ENCODE measurements around the gene SGK1. TPM values are rescaled to one million over a fixed set of nuclear protein-coding genes. Genes with fewer than 3 reads are reported as not detected.
"Not testable (repeated sequence)": the region's sequence is repeated elsewhere in the genome, so short reads cannot be mapped to it uniquely, and the experiment has no call there.

The SGK1 gene
- total and polyA plus RNA-seq, 4 donors, result 68.9 to 299 (median 148) TPM

- no peak overlapping the region for H3K4me3 ChIP-seq
- ATAC-seq (ENCODE audit: insufficient read depth, low FRiP score) (peak; percentile 79), DNase-seq (no peak)
- peaks cover 0 to 2% (median 0%) of the 10 kb centered on the region in 4 donors for H3K9me3 ChIP-seq (ENCODE audit: control insufficient read depth in 4 of 4, insufficient read depth in 3 of 4, low read length in 3 of 4)
- 63 to 76% methylated on average over 7 of the region's 7 CpGs for WGBS, 2 donors
- peaks cover 0 to 5% (median 0%) of the 10 kb centered on the region in 5 donors for H3K4me1 ChIP-seq (ENCODE audit: control insufficient read depth in 5 of 5, insufficient read depth in 5 of 5, low read length in 5 of 5)
- no peaks in the 10 kb centered on the region for H3K36me3 ChIP-seq (ENCODE audit: control insufficient read depth in 4 of 4, insufficient read depth in 4 of 4, low read length in 4 of 4)
- no peak overlapping the region for H3K9ac ChIP-seq (ENCODE audit: insufficient read depth in 1 of 2, low read length in 2 of 2)
- H3K27ac ChIP-seq (ENCODE audit: low read depth in 1 of 2, low read length in 1 of 2), result peak overlapping the region in 1 of 2 donors; percentile 44
- H3K27me3 ChIP-seq (ENCODE audit: control insufficient read depth in 3 of 3, insufficient read depth in 3 of 3, low read length in 2 of 3), result no peaks in the 10 kb centered on the region
- TF ChIP-seq, protein P1, sequence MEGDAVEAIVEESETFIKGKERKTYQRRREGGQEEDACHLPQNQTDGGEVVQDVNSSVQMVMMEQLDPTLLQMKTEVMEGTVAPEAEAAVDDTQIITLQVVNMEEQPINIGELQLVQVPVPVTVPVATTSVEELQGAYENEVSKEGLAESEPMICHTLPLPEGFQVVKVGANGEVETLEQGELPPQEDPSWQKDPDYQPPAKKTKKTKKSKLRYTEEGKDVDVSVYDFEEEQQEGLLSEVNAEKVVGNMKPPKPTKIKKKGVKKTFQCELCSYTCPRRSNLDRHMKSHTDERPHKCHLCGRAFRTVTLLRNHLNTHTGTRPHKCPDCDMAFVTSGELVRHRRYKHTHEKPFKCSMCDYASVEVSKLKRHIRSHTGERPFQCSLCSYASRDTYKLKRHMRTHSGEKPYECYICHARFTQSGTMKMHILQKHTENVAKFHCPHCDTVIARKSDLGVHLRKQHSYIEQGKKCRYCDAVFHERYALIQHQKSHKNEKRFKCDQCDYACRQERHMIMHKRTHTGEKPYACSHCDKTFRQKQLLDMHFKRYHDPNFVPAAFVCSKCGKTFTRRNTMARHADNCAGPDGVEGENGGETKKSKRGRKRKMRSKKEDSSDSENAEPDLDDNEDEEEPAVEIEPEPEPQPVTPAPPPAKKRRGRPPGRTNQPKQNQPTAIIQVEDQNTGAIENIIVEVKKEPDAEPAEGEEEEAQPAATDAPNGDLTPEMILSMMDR (IDR thresholded peaks at IDR 0.05; ENCODE audit: control extremely low read depth, extremely low read depth), result no peak
Observed at GRCh38 chr6:134235937-134236751, 81.8 kb downstream of the SGK1 start.

DNA sequence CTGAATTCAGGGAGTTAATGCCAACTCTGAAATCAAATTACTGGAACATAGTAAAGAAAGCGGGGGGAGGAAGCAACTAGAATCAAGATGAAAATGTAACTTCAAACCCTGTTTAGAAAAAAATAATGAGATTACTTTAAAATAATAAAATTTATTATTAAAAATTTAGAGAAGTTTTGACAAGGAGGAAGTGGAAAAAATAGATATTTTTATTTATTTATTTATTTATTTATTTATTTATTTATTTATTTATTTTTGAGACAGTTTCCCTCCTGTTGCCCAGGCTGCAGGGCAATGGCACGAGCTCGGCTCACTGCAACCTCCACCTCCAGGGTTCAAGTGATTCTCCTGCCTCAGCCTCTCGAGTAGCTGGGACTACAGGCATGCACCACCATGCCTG lies 82.6 kb downstream of the SGK1 start:
- H3K4me1 ChIP-seq (ENCODE audit: control insufficient read depth in 5 of 5, insufficient read depth in 5 of 5, low read length in 5 of 5); H3K9me3 ChIP-seq (ENCODE audit: control insufficient read depth in 4 of 4, insufficient read depth in 3 of 4, low read length in 3 of 4); H3K27me3 ChIP-seq (ENCODE audit: control insufficient read depth in 3 of 3, insufficient read depth in 3 of 3, low read length in 2 of 3); H3K36me3 ChIP-seq (ENCODE audit: control insufficient read depth in 4 of 4, insufficient read depth in 4 of 4, low read length in 4 of 4); H3K4me3 ChIP-seq; H3K27ac ChIP-seq (ENCODE audit: low read depth in 1 of 2, low read length in 1 of 2); H3K9ac ChIP-seq (ENCODE audit: insufficient read depth in 1 of 2, low read length in 2 of 2); DNase-seq; ATAC-seq (ENCODE audit: insufficient read depth, low FRiP score): not testable (repeated sequence)
- 92 to 95% methylated on average over 4 of the region's 4 CpGs for WGBS, 2 donors

DNA sequence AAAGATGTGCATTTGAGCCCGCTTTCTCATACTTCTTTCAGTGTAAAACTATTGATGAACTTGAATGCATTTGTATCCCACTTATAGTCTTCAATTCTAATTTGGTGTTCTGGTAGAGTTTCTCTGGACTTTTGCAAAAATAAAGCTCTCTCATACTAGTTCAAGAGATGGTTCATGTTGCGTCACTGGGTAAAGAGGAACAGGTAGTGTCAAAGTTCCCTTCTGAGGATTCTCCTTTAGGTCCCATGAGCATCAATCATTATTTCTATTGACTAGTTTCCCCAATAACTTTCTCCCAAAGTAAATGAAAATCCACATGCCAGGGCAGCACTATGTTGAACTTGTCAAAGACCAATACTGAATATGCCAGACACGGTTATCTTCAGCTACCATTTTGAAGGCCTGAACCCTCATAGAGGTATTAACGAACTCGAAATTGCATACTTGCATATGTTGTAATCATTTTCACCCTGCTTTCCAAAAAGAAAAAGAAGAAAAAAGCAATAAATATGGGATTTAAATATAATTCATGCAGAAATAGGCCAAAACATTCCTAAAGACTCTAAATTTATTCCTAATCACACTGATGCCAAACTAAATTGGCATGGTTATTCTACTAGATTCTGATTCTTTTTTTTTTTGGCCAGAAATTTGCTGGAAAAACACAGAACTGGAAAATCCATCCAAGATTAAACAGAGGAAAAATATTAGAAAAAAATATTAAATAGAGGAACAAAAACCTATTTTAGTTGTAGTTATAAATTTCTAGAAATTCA lies 84.5 kb downstream of the SGK1 start:
- TF ChIP-seq, protein P1 (IDR thresholded peaks at IDR 0.05; ENCODE audit: control extremely low read depth, extremely low read depth), result no peak
- H3K36me3 ChIP-seq (ENCODE audit: control insufficient read depth in 4 of 4, insufficient read depth in 4 of 4, low read length in 4 of 4), result no peaks in the 10 kb centered on the region
- no peaks in the 10 kb centered on the region for H3K27me3 ChIP-seq (ENCODE audit: control insufficient read depth in 3 of 3, insufficient read depth in 3 of 3, low read length in 2 of 3)
- no peak overlapping the region for H3K27ac ChIP-seq (ENCODE audit: low read depth in 1 of 2, low read length in 1 of 2)
- peaks cover 0 to 2% (median 0%) of the 10 kb centered on the region in 5 donors for H3K4me1 ChIP-seq (ENCODE audit: control insufficient read depth in 5 of 5, insufficient read depth in 5 of 5, low read length in 5 of 5)
- no peak overlapping the region for H3K9ac ChIP-seq (ENCODE audit: insufficient read depth in 1 of 2, low read length in 2 of 2)
- DNase-seq, result no peak
- no peak for ATAC-seq (ENCODE audit: insufficient read depth, low FRiP score)
- no peaks in the 10 kb centered on the region for H3K9me3 ChIP-seq (ENCODE audit: control insufficient read depth in 4 of 4, insufficient read depth in 3 of 4, low read length in 3 of 4)
- 70 to 75% methylated on average over 5 of the region's 5 CpGs for WGBS, 2 donors
- H3K4me3 ChIP-seq, result no peak overlapping the region

GRCh38 chr6:134230940-134231339 lies 87.0 kb downstream of the SGK1 start:
- TF ChIP-seq, protein P1 (IDR thresholded peaks at IDR 0.05; ENCODE audit: control extremely low read depth, extremely low read depth), result no peak
- no peaks in the 10 kb centered on the region for H3K27me3 ChIP-seq (ENCODE audit: control insufficient read depth in 3 of 3, insufficient read depth in 3 of 3, low read length in 2 of 3)
- no peak overlapping the region for H3K4me3 ChIP-seq
- 86 to 94% methylated on average over 3 of the region's 3 CpGs for WGBS, 2 donors
- no peak overlapping the region for H3K9ac ChIP-seq (ENCODE audit: insufficient read depth in 1 of 2, low read length in 2 of 2)
- ATAC-seq (ENCODE audit: insufficient read depth, low FRiP score) (no peak), DNase-seq (no peak)
- H3K36me3 ChIP-seq (ENCODE audit: control insufficient read depth in 4 of 4, insufficient read depth in 4 of 4, low read length in 4 of 4), result no peaks in the 10 kb centered on the region
- H3K4me1 ChIP-seq (ENCODE audit: control insufficient read depth in 5 of 5, insufficient read depth in 5 of 5, low read length in 5 of 5), result no peaks in the 10 kb centered on the region
- no peak overlapping the region for H3K27ac ChIP-seq (ENCODE audit: low read depth in 1 of 2, low read length in 1 of 2)
- H3K9me3 ChIP-seq (ENCODE audit: control insufficient read depth in 4 of 4, insufficient read depth in 3 of 4, low read length in 3 of 4), result no peaks in the 10 kb centered on the region

All from lung (tissue), 12 donors.